GM18867 (cell line): Measurements from ENCODE around the gene LRRIQ4.

Experiments
- ATAC-seq: cut with Tn5 transposase; IDR thresholded peaks from one replicate; pipeline ENCODE4 v1.9.1; 2021; ENCODE audit warnings: mild to moderate bottlenecking, moderate library complexity; ENCODE audit not compliant: unreplicated experiment

LRRIQ4 gene

DNA sequence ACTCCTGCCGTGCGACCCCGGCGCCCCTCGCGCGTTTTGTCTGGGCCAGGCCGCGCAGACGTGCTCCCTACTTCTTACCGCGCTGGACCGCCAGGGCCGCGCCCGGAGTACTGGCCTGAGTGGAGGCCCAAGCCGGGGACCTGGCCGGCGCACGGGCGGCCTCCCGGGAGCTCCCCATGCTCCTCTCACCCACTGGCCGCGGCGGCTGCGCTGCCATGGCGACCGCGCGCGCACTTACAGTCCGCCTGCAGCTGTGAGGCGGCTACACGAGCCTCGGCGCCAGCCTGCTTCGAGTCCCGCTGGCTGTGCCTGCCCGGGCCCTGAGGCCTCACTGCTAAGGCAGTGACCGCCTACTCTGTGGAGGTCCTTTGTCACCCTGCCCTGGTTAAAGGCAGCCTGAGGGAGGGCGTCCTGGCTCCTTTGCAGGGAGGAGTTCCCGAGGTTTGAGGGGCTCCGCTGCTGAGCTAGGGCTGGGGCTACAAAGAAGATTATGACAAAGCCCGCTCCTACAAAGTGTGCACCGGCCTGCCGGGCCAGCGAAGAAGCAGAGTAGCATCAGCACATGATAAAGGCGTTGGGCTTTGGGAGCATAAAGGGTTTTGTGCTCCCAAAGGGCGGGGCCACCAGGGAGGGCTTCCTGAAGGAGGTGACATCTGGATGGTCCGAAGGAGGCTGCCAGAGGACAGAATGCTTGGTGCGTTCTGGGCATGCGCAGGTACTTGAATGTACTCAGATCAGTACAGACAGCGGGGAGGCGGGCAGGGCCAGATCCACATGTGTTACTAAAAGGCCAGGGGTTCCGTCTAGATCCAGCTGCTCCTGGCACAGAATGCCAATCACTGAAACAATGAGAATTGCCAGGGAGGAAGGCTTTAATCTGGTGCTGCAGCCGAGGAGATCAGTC is at the start of gene LRRIQ4, which contains the start of gene LRRC34:
Gene LRRIQ4 (plus strand): TSS at position 539 of the 904 bp plus-strand sequence. CDS start 9,052 bp downstream, outside the sequence.
Gene LRRC34 (minus strand): TSS at position 573 of the 904 bp plus-strand sequence. CDS start 356 bp downstream, at position 217.
- ATAC-seq = peak; percentile 70

DNA sequence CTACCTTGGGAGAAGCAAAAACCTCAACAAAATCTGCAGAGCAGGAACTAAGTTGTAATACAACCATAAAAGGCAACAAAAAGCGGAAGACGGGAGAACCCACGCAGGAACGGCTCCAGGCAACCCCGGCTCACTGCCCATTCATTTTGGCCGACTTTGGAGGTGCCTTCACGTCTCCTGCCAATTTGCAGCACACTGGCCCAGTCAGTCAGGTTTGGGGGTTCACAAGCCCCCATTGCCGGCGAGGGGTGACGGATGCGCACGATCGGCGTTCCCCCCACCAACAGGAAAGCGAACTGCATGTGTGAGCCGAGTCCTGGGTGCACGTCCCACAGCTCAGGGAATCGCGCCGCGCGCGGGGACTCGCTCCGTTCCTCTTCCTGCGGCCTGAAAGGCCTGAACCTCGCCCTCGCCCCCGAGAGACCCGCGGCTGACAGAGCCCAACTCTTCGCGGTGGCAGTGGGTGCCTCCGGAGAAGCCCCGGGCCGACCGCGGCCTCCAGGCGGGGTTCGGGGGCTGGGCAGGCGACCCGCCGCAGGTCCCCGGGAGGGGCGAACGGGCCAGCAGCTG is 48.3 kb upstream of the LRRIQ4 start:
- peak; percentile 35 for ATAC-seq

DNA sequence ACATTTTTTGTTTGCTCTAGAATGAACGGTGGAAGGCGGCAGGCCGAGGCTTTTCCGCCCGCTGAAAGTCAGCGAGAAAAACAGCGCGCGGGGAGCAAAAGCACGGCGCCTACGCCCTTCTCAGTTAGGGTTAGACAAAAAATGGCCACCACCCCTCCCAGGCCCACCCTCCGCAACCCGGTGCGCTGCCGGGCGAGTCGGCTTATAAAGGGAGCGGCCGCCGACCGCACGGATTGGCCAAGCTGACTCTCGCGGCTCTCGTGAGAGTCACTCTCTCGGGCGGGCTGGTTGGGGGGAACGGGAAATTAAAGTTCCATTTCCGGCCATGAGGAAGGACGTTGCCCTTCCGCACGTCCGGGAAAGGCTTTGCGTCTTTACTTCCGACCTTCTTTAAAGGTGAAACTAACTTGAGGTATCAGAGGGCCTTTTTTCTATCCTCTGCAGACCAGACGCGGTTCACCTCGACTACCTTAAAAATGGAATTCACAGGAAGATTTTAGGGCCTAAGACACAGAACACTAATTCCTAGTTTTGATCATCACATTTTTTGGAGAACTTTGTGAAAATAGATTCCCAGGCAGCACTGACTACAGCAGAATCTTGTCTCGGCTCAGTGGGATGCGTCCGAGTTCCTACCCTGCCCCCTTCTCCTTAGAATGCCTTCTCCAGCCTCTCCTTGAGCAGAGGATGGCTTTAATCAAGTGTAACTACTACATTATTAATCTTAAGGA is 47.6 kb upstream of the LRRIQ4 start, which contains the start of gene TERC:
Gene TERC (minus strand): TSS at position 179 of the 731 bp plus-strand sequence.
- ATAC-seq = peak; percentile 78

DNA sequence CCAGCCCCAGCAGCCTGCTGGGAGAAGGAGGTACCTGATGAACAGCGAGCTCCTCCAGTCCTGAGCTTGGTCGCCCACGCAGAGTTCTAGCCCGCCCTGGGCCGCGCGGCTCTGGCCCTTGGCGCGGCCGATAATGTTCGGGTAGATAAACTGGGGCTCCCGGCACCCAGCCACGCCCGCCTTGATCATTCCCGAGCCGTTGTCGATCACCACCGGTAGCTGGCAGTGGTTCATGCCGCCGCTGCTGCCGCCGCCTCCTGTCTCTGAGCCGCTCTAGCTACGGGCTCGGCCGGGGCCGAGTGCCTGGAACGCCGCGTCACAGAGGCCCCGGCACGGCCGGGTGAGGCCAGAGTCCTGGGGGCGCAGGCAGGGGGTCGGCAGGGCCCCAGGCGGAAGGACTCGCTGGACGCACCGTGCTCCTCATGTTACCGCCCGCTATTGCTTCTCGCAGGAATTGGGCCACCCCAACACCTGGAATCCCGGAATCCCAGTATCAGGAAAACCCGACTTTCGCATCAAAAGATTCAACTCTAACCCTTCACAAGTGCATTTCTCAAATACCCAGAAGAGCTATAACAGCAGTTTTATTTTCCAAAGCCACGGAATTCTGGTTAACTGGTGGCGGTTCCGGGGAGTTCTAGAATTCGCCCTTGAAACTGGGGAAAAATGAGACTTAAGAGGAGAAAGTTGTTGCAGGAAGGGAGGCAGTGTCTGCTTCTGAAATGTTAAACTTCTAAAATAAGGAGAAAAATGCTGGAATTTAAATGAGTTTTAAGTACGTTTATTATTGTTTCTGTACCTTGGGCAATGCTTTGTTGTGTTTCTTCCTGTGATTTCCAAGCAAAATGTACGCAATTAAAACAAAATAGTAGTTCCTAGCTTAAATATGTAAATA is 43.1 kb upstream of the LRRIQ4 start, which contains the start of gene ACTRT3:
Gene ACTRT3 (minus strand): TSS at position 275 of the 895 bp plus-strand sequence. CDS start 41 bp downstream, at position 234.
- peak; percentile 29 for ATAC-seq

DNA sequence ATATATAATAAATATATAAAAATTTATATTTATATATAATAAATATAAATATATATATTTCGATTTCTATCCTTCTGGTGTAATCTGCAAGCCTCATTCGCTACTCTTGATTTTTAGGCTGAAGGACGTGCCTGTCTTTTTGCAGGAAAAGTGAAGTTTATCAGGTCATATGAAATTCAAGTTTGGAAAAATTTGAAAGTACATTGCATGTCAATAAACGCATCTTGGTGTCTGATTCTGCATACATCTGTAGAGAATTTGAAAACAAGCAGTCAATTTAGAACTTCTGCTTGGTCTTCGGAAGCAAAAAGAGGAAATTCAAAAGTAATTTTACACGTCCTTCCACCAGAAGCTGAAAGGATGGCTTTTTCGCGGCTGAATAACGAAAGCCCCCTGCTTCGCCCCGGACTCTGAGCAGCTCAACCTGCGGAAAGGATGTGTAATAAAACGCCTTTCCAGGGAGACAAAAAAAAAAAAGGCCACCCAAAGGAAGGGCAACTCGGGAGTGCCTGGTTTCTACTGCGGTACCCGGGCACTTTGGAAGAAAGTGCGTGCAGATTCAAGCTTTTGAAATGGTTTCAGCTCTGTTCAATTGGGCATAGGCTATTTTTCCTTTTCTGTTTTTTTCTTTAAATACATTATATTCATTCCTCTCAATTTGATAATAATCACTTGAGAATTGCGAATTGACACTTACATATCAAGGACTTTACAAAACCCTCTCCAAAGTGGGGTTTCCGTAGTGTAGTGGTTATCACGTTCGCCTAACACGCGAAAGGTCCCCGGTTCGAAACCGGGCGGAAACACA is 41.0 kb upstream of the LRRIQ4 start:
- peak; percentile 14 for ATAC-seq

DNA sequence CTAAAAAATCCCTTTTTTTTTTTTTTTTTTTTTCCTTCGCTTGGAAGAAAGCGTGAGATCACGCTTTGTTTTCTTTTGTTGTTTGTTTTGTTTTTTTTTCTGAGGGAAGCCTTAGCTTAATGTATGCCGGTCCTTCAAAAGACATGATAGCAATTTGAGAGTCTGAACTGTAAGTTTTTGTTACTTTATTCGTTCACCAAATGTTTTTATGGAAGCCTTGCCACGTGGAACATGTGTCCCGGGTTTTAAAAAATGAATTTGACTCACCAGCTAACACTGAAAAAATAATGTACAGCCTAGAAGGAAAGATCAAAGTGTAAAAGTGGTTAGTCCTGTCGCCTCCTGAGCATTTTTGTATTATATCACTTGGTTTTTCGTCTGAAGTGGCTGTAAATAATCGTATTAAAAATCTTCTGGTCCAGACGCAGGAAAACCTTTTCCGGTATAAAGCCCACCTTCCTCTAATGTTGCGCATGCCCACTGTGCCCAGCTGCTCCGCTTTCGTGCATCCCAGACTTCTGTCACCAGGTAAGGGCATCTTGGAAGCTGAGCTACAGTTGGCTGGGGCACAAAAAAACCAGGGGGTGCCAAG is 40.3 kb upstream of the LRRIQ4 start:
- peak; percentile 18 for ATAC-seq

DNA sequence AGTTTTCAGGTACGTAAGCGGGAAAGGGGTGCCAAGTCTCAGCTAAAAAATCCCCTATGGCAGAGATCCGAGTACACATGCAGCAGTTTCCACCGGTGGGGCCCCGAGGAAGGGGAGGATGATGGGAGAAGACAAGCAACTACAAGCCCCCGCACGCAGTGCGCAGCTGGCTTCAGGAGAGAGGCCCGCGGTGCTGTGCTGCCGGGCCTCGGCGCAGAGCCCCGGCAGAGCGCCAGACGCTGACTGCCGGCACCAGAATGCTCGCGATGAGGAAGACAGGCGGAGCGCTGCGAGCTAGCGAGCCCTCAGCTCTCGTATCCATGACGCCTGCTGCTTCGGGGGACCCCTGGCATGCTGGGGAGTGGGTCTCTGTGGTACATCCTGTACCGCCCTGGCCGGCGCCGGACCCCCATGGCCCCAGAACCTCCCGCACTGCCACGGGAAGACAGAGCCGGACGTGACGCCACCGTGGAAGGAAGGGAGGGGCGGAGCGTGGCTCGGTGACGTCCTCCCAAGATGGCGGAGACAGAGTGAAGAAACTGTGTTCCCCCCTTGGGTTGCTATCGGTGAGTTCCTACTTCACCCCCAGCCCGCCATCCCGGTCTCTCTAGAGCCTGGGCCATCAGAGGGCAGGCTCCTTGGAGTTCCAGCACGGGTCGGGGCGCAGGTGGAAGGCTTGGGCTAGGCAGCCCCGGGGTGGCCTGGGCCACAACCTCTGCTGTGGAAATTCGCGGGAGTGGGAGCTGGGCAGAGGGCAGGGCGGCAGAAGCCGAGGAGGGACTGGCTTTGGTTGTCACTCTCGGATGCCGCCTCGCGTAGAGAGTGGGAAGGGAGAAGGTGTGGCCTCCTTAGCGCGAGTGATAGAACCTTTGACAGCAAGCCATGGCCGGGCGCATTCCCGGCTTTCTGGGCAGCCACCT is 39.5 kb upstream of the LRRIQ4 start, which contains the start of gene MYNN:
Gene MYNN (plus strand): TSS at position 500 of the 920 bp plus-strand sequence. CDS start 900 bp downstream, outside the sequence.
- peak; percentile 81 for ATAC-seq

DNA sequence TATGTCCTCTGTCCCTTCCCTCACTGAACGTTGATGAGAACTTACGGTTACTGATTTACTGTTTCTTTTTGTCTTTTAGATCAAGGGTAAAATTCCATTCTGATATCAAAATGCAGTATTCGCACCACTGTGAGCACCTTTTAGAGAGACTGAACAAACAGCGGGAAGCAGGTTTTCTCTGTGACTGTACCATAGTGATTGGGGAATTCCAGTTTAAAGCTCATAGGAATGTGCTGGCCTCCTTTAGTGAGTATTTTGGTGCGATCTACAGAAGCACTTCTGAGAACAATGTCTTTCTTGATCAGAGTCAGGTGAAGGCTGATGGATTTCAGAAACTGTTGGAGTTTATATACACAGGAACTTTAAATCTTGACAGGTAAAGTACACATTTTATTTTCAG is 38.5 kb upstream of the LRRIQ4 start:
- no peak for ATAC-seq

DNA sequence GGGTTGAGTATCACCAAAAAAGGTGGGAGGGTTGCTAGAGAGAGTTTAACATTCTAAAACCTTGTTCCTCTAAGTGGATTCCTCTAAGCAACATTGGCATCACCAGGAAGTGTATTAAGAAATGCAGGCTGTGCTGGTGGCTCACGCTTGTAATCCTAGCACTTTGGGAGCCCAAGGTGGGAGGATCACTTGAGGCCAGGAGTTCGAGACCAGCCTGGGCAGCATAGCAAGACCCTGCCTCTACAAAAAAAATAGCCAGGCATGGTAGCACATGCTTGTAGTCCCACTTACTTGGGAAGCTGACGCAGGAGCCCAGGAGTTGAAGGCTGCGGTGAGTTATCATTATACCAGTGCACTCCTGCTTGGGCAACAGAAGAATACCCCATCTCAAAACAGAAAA is 34.8 kb upstream of the LRRIQ4 start:
- ATAC-seq = no peak

DNA sequence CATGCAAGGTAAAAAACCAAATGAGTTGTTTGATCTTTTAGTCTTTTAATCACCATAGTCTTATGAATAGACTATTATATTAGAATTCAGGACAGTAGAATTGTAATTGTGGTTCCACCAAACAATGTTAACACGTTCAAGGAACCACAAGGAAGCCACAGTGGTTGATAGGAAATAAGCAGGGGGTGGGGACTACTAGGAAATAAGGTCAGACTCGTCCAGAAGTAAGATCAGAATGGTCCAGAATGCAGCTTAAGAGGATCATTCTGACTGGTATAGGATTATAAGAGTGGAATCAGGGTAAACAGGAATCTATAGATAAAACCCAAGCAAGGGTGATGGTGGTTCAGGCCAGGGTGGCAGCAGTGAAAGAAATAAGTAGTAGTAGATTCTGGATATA is 31.9 kb upstream of the LRRIQ4 start:
- no peak for ATAC-seq

DNA sequence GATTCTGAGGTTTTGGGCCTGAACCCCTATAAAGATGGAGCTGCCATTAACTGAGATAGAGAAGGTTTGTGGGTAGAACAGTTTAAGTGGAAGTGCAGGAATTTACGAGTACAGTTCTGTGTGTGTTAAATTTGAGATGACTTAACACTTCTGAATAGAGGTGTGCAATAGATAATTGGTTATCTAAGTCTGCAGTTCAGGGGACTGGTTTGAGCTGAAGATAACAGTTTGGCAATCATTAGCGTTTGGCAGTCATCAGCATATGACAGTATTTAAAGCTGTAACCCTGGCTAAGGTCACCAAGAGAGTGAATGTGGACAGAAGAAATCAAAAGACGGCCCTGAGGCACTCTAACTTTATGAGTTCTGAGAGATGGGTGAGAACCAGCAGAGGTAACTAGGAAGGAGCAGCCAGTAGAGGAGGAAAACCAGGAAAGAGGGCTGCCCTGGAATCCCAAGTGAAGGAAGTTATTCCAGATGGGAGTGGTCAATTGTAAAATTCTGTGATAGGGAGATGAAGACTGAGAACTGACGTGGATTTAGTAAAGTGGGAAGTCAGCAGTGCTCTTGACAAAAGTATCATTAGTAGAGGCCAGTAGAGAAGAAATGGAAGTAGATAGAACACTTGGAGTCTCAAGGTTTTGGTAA is 31.3 kb upstream of the LRRIQ4 start:
- no peak for ATAC-seq

DNA sequence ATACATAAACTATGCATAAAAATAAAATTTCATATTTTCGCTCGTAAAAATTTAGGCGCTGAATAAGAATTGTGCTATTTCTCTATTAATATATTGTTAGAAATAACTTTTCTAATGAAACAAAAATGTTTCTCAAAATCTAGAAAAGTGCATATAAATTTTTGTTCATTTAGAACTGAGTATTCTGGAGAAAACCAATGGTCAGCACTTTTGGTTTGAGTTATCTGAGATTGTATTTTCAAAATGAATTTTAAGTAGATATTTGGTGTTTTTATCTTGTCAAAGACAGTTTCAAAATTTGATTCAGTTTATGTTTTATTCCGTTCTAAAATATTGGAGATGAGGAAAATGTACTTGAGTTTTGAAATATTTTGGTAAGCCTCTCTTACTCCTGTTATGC is 25.6 kb upstream of the LRRIQ4 start:
- ATAC-seq = no peak

DNA sequence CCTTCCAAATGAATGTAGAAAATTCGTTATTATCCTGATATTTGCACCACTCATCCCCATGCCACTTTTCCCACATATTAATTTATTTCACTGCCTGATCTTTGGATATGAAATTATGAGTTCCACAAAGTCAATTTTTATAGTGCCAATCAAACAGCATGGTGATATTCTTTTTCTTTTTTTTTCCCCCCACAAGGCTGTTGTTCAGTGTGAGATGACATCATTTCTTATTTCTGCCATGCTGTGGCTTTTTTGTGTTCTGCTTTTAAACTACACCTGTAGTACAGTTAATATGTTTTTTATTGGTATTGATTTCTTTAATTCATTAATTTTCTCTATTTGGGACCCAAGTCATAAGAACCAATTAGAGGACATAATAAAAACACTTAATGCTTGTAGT is 24.9 kb upstream of the LRRIQ4 start:
- no peak for ATAC-seq

DNA sequence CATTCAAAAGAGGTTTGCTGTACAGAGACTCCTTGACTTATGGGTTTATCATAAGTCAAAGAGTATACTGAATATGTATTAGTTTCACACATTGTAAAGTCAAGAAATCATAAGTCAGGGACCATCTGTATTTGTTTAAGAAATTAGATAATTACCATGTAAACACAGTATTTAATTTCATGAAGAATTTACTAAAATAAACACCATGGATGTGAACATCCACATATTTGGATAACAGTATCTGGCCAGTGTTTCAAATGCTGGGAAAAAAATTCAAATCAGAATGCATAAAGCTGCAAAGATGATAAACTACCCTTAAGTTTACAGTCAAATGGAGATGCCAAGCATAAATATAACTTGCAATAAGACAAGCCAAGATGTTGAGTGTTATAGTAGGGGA is 22.5 kb upstream of the LRRIQ4 start:
- no peak for ATAC-seq

DNA sequence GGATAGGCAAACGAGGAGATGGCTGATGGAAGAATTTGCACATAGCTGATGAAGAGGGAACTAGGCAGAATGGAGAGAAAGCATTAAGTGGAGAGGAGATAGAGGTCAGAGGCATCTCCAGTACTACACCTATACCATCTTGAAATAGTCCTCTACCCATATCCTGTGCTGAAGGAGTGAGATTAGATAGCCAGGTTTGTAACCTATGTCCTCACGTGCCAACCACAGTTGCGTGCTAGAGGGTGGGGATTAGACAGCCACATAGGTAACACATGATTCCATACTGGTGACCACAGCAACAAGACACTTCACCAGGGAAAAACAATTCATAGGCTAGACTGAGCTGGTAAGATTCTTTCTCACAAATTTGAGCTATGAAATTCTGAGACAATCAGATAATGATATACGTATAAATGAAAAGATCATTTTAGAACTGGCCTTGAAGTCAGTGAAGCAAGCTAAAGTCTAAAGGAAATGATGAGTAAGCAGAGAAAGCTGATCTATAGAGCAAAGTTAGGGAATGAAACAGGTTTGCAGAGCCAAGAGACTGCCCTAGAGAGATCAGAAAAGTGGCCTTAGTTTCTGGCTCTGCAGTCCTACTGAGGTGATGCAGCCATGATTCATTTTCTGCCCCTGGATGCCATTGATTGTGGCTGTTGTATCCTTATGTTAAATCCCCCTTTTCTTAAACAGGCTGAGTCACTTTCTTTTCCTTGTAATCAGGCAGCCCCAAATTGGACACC is 21.8 kb upstream of the LRRIQ4 start:
- ATAC-seq = no peak

DNA sequence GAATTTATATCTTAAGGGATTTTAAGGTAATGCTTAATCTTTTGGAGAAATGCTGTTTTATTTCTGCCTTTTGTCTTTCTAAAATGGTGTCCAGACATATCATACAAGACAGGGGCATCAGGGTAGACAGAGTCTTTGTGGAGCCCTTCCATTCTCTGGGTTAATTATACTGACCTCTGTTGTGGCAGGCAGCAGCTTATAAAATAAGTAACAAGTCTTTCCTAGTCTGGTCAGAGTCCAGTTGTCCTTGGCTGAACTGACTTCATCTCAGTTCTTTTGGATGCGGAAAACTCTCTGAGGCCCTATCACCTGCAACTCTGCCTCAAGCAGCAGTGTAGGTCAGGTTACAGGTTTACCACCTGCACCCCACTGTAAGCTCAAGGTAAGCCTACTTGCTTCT is 20.3 kb upstream of the LRRIQ4 start:
- ATAC-seq = no peak

DNA sequence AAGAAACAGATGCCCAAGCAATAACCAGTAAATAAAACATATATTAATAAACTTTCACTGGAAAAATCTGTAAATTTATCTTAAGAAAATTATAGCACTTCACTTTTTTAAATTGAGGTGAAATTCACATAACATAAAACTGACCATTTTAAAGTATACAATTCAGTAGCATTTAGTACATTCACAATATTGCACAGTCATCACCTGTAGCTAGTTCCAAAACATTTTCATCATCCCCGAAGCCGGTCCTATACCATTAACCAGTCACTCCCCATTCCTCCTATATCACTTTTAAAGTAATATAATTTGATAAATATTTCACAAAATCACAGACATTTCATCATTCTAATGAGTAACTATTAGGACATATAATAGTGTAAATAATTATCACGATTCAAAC is 8.0 kb upstream of the LRRIQ4 start:
- no peak for ATAC-seq
